IPS-NIHi7 (cell line): Measurements from ENCODE around the gene GABARAPL2.

Experiments used
- DNase-seq: peaks from one replicate; pipeline ENCODE4 v3.0.0; 2012; ENCODE audit warnings: mixed read lengths; ENCODE audit errors: extremely low spot score

The GABARAPL2 gene

DNA sequence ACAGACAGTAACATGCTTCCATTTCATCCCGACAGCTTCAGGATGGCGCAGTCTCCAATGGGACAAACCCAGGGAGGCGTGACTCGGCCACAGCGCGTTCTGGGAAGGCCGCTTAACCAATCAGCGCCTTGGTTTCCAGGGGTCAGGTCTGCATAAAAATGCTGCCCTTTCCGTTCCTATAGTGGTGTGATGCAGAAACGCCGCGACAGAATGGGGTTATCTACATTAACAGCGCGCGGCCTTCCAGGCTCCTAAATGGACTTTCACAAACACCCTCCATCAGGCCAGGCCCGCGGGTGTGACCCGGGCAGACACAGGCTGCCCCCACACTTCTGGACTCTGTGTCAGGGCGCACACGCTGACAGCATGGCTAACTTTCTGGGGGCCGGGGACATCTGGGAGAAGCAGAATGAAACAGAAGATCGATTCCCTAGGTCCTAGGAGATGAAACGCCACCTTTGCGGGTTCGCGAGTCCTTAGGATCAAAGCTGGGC, 10.9 kb upstream of the GABARAPL2 start:
- peak; percentile 92 for DNase-seq

DNA sequence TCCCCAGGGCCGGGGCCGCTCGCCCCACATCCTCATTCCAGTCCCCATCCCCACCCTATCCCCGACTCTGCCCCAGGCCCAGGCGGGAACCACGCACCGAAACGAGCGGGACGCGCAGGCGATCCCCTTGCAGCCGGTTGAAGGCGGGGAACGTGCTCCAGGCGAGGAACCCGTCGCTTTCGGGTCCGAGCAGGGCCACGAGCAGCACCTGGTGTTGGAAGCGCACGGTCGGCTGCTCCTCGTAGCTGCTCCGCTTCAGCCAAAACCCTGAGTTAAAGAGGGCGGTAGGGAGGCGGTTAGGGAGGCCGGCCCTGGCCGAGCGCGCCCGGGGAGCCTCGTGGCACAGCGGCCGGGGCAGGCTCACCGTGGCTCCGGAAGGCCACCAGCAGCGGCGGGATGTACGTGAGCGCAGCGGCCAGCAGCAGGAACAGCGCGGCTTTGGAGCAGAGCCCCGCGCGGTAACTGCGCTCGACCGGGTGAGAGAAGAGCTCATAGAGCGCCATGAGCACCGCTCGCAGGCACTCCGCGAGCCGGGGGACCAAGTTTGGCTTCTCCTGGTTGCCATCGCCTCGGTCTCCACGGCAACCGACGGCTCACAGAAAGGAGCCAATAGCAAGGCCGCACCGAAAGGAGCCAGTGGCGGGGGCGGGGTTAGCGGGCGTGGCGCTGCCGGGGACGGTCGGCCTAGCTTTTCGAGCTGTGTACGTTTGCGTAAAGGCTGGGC, 10.3 kb upstream of the GABARAPL2 start, which contains the start of gene TMEM231:
TMEM231 (minus strand) TSS at position 546 of the 724 bp plus-strand sequence; CDS start at position 503, 43 bp downstream.
- peak; percentile 96 for DNase-seq

DNA sequence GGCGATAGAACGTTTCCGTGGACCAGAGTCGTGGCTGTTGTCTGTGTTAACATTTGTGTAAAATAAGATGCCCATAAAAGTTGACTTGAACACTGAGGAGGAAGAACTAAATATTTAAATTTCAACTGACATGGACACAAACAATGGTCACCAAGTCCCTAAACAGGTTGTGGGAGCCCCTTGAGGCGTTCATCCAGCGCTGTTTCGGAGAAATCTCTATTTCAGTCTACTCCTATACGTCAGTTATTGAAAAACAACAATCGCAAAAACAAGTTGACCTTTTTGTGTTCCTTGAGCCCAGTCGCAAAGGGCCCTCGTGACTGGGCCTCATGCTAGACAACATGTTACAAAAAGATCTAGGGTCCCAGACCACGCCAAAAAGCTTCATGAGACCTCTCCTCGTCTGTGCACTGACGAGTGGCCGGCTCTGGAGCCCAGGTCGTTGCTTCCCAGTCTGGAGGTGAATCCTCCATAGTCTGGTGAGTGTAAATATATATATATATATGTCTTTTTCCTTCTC, 9.7 kb upstream of the GABARAPL2 start:
- DNase-seq: no peak

DNA sequence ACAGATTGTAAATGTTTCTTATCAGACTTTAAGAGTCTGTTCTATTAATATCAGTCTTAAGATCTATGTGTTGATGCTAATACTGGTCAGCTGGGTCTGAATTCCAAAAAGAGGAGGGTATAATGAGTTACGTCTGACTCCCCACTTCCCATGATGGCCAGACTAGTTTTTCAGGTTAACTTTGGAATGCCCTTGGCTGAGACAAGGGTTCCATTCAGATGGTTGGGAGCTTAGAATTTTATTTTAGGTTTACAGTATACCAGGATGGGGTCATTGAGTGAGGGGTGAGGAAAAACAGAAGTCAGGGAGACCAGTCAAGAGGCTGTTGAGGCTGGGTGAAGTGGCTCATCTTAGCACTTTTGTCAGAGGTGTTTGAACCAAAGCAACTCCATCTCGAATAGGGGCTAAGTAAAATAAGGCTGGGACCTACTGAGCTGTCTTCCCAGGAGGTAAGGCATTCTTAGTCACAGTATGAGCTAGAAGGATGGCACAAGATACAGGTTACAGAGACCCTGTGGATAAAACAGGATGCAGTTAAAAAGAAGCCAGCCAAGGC, 7.3 kb upstream of the GABARAPL2 start:
- DNase-seq: no peak

DNA sequence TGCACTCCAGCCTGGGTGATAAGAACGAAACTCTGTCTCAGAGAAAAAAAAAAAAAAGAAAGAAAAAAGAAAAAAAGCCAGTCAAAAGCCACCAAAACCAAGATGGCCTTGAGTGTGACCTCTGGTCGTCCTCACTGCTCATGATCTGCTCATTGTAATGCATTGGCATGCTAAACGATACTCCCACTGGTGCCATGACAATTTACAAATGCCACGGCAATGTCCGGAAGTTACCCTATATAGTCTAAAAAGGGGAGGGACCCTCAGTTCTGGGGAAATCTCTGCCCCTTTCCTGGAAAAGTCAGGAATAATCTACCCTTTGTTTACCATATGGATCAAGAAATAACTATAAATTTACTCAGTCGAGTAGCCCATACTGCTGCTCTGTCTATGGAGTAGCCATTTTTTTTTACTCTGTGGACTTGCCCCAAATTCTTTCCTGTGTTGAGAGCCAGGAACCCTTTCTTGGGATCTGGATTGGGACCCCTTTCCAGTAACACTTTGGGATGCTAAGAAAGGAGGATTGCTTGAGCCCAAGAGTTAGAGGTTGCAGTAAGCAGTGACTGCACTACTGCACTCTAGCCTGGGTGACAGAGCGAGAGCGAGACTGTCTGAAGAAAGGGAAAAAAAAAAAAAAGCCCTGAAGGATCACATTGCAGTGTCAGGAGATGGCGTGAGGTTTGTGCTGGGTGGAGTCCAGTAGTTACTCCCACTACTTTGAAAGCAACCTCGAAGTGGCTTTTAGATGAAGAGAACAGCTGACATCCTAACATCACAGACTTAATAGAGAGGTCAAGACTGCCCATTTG, 6.4 kb upstream of the GABARAPL2 start:
- DNase-seq: no peak

DNA sequence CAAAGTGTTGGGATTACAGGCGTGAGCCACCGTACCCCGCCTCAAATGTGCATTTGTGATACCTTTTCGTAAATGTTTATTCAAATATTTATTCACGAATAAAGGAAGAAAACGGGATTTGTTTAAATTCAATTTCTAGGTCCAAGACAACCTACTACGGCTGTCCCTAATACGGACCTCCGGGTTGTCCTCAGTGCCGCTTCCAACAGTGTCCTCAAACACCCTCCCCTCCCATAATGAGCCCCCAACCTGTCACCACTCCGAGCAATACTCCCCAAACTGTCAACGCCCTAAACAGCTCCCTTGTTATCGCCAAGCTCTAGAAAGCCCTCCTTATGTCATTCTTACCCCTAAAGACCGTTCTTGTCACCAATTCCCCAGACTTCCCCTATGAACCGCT, 539 bp upstream of the GABARAPL2 start:
- no peak for DNase-seq

DNA sequence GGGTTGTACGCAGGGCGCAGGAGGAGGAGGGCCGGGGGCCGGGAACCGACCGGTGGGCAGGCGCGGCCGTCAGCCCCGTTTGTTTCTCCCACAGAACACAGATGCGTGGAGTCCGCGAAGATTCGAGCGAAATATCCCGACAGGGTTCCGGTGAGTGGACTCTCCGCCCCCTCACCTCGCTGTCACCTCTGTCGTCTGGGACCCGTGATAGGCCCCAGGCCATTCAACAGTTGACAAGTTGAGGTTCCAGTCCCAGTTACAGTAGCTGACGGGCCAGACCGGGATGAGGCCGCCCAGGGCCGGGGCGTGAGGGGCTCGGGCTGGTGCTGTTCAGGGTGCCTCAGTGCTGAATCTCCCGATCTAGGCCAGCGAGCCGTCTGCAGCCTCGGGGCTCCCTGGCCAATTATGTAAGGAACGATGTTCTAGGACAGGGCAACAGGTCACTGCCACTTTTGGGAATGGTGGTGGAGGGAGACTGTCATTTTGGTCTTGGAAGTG, 628 bp downstream of the GABARAPL2 start:
- peak; percentile 17 for DNase-seq

DNA sequence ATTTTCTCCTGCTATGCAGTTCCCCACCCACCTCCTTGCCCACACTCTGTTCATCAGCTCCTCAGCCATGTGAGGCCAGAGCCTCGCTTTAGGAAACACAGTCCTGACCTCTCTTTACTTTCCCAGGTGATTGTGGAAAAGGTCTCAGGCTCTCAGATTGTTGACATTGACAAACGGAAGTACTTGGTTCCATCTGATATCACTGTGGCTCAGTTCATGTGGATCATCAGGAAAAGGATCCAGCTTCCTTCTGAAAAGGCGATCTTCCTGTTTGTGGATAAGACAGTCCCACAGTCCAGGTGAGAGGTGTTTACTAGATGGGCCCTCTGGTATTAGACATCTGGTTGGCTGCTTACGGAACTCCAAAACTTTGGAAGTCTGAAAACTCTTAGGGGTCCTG, 1.7 kb downstream of the GABARAPL2 start:
- DNase-seq: no peak

DNA sequence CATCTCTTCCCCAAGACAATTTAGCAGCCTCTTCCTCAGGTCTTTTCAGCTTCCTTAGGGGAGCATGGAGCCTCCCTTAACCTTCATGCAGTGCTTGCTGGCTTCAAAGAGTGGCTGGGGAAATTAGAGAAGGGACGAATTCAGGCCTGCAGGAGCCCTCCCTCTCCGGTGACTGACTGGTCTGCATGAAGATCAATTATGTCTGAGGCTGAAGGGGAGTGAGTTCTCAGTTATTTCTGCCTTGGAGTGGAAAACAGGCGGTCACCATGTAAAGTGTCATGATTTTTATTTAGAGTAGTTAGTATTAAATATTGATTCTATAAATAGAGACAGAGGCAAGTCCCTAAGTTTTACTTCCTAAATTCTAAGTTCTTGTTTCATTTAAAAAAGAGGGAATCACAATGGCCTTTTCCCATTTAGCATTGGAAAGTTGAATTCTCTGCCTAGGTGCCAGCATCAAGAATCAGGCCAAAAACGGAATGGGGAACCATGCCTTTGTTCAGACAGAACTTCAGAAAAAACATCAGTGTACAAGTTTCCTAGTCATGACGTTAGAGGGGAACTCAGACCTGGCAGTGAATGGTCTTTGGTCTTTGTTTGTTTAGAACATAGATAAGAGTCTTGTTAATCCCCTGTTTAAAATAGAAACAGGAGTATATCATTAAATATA, 4.4 kb downstream of the GABARAPL2 start:
- DNase-seq: no peak

DNA sequence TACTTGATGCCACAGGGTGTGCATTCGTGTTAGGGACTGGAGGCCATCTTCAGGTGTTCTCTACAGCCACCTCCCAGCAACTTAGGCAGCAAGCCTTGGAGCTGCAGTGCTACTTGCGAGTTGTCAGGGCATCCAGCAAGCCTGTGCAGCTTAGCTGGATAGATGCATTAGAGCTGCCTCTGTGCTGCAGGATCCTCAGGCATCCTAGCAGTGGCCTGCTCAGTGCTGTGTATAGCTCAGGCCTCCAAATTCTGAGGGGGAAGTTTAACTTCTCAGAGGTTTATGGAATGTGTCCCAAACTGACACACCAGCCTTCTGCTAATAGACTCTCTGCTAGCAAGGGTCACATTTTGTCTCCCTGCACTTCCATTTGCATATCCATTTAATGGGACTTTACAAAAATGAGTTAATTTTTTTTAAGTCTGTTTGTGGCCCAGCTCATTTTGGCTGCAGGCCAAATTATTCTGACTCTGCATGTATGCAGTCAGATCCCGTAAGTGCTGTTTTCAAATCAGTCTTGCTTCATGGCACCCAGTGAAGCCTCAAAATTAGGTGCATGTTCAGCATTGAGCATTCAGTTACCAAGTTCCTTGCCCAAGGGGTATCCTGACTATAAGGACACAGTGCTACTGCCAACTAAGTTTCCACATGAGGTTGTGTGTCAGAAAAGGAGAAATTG, 6.8 kb downstream of the GABARAPL2 start:
- DNase-seq: no peak

DNA sequence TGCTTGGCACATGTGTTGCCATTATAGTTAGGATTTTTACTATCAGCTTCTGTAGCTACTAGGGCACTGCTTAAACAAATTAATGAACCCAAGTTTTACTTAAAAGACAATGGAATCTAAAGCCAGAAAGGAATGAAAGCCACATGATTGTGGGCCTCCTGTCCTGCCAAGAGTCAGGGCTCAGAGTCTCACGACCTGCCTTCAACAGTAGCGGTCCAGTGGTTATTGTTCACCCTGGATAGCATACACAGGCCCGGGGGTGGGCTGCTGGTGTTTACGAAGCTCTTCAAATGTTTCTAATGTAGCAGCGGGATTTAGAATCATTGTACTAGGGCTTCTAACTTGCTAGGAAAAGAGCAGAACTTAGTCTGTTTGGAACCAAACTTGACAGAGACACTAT, 7.8 kb downstream of the GABARAPL2 start:
- no peak for DNase-seq

DNA sequence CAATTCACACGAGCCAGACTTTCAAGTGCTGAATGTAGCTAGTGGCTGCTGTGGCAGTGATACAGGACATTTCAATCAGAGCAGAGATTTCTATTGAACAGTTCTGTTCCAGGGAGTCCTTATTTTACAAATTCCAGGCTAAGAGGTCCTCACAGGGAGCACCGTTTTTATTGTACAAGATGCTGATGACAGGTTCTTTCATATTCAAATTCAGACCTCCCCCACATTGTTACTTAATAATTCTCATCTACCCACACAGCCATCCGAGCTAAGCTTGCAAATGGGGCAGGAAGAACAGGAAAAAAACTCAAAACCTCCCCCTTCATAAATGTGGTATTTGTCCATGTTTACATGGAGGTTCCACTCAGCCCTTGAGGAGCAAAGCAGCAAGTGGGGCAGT, 9.8 kb downstream of the GABARAPL2 start:
- DNase-seq: no peak

DNA sequence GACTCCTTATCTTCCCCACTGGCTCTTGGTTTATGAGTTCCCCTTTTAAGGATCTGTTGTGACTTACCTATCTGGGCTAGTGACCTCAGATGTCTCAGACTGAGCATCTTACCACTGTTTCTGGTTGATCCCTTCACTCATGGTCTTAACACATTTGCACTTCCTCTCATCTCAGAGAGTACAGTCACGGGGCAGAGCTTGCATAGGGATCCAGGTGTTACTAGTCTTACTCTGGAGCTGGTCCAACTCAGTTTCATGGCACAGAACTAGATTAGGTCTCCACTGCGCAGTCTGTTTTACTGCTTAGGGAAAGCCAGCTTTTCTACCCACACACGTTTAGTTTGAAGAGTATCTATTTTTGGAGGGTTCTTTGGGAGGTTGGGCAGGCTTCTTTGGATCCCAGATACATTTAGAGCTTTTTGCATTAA, 10.2 kb downstream of the GABARAPL2 start:
- no peak for DNase-seq

DNA sequence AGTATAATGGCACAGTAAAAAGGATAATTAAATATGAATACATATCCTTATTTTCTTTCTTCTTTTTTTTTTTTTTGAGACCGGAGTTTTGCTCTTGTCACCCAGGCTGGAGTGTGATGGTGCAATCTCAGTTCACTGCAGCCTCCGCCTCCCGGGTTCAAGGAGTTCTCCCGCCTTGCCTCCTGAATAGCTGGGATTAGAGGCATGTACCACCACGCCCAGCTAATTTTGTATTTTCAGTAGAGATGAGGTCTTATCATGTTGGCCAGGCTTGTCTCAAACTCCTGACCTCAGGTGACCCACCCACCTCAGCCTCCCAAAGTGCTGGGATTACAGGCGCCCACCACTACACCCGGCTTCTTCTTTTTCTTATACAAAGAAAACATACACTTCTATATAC, 12.0 kb downstream of the GABARAPL2 start:
- DNase-seq: no peak

DNA sequence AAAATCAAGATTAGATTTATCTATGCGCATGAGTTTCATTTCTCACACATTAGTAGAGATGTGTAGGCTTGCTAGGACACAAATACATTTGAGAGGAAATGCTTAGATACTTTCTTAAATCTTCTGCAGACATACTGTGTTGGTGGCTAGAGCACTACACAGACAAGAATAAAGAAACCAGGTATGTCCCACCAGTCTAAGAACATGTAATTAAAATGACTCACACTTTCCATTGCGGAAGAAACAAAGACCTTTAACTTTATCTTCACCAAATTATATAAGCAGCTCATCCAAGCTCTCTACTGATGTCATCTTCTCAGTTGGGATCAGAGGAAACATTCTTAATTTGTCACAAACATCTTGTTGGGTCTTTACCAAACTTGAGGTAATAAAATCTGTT, 12.5 kb downstream of the GABARAPL2 start:
- DNase-seq: no peak

DNA sequence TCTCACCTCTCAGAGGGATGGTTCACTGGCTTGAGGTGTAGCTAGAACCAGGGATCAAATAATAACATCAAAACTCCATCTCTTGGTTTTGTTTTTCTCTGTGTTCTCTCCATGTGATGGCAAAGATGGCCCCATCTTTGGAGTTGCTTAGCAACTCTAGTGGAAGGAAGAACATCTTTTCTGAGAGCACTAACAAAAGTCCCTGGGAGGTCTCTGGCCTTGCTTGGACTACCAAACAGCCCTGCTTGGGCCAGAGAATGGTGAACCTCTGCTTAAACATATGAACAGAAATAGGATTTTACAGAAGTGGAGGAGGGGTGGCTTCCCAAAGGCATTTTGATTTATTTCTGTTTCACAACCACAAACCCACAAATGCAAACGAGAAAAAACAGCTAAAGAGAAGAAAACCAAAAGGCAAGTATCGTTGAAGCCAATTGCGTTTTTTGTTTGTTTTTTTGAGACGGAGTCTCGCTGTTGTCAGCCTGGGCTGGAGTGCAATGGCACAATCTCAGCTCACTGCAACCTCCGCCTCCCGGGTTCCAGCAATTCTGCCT, 13.2 kb downstream of the GABARAPL2 start:
- DNase-seq: no peak

DNA sequence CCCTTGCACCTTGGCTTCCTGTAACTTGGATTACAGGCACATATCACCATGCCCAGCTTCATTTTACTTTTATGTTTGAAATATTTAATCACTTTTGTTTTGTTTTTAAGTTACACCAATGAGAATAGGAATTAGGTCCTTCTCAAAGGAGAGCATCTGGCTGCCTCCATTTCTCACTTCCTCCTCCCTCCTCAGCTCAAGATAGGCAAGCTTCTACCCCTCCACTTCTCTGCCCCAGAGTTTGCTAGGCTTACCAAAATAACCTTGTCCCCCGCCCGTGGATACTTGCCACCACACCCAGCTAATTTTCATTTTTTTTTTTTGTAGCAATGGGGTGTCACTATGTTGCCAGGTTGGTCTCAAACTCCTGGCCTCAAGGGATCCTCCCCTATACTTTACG, 17.9 kb downstream of the GABARAPL2 start:
- DNase-seq: no peak

DNA sequence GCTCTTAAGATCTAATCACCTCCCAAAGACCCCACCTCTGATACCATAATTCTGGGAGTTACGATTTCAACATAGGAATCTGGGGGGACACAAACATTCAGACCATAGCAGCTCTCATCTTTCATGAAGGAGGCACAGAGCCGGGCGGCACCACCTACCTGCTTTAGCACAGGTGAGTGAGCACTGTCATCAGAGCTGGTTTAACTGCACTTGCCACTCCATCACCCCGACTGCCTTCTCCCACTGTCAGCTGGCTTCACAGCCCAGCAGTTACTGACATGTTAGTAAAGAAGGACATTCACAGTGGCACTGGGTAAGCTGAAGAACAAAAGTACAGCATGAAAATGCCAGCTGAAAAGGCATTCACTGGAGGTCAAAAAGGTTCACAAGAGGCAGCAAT, 22.5 kb downstream of the GABARAPL2 start:
- no peak for DNase-seq

DNA sequence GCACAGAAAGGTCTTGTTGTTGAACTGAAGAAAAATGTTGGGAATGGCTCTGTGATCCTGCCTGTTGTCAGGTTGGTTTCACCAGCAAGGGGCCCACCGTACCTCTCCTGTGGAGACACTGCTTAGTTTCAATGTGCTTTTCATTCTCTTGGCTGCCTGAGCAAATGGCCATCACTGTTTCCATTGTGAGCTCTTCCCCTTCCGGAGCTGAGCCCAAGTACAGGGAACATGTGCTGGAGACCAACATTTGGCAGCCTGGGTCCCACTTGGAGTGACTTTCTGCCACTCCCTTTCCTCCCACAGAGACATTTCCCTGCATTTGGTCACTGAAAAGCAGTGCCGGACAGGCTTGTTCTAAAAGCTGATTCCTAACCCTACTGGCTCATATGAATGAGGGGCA, 23.1 kb downstream of the GABARAPL2 start:
- DNase-seq: no peak

DNA sequence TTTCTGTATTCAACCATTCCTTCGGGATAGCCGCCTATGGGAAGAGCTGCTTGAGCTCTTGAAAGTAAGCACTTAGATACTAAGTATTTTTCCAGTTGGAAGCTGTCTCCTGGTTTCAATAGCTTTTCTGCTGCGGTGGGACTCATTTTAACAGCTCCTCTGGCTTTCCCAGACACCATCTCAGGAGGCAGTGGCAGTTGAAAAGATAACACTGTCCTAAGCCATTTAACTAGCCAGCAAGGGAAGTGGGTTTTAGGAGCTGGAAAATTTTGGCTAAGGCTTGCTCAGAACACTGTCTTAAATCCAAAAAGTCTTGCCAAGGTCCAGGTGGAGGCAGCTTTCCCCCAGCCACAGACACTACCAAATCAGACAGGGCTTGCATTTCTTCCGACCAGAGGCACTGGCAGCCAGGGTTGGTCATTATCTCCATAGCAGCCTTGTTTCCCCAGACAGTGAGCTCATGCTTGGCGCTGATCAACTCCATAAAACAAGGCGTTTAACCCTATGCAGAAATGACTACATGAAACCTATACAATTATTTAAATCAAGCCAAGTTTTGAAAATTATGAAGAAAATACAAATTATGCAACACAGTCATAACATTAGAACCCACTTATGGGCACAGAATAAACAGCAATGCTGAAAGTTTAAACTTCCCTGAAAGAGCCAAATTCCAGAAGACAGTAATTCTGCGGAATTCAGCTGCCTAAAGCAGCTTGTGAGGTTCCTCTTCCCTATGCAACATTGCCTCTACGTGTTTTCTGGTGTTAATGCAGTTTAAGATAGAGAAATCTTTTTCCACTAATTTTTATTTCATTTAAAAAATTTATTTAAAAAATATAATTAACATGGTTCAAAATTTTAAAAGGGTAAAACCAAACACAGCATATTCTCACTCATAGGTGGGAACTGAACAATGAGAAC, 25.0 kb downstream of the GABARAPL2 start:
- peak; percentile 19 for DNase-seq
